Pancreas (tissue), 10 donors: ENCODE measurements around the gene FOXP4. TPM values are rescaled to one million over a fixed set of nuclear protein-coding genes. Genes with fewer than 3 reads are reported as not detected.
A peak's percentile ranks its signal among the peaks of the same experiment; 100 is the strongest.

Experiments
- ATAC-seq, 4 donors: fragments of 200-7000 bp; cut with Tn5 transposase; one replicate each; pipeline versions ENCODE4 v1.8.0 to v1.9.1; 2020; ENCODE audit warnings: mild to moderate bottlenecking in 4 of 4, moderate library complexity in 4 of 4
- DNase-seq, 6 donors: peaks; one replicate each; pipeline ENCODE4 v3.0.0-alpha.2; 2020
- FAIRE-seq: peaks from 2 replicates; lab custom pipeline; 2012; peaks lifted over from hg19 to GRCh38; lab: Jason Lieb, UNC
- H3K27ac ChIP-seq, 4 donors: fragments of 200-600 bp; sonication (generic); 1 replicate in 3 of 4; 2 replicates in 1 of 4; pipeline versions ENCODE4 v1.5.0 to v1.8.0; 2020
- H3K27me3 ChIP-seq, 4 donors: fragments of 200-600 bp; one replicate each; pipeline ENCODE4 v1.8.0; 2021
- H3K36me3 ChIP-seq, 3 donors: fragments of 200-600 bp; sonication (generic) in 1 of 3; one replicate each; pipeline versions ENCODE4 v1.5.0 to v1.8.0; 2020 to 2021
- H3K4me1 ChIP-seq, 3 donors: fragments of 200-600 bp; one replicate each; pipeline ENCODE4 v1.8.0; 2021
- H3K4me3 ChIP-seq, 4 donors: fragments of 200-600 bp; sonication (generic) in 2 of 4; one replicate each; pipeline versions ENCODE4 v1.5.0 to v1.8.0; 2020 to 2021
- H3K9me3 ChIP-seq, 4 donors: fragments of 200-600 bp; one replicate each; pipeline ENCODE4 v1.8.0; 2021
- WGBS, 2 donors: extraction: QIAGEN DNeasy Blood & Tissue Kit; methylation state at CpG; one replicate each; pipeline ENCODE4 v1.1.7; 2013; 5-methylcytosine and 5-hydroxymethylcytosine counted together
- intact Hi-C, 3 donors: fragments of 100-400 bp; cut with DNase I; formaldehyde crosslinking; loops; one replicate each; pipeline versions ENCODE4 v1.11.1 to v1.14.2; 2022
- polyA plus RNA-seq, 2 donors: library from polyadenylated mRNA; stranded (reverse); fragments of 200-250 nt; gene quantifications; one replicate each; pipeline ENCODE4 v1.2.3, GENCODE V29; 2013
- total RNA-seq, 6 donors: library from RNA; stranded (reverse); fragmentation: NEBNext Ultra II Directional in 4 of 6; extraction: Animal tissue kit (Norgen Biotek cat#: 25700) in 4 of 6; gene quantifications; one replicate each; pipeline versions ENCODE4 v1.2.1 to v1.2.4, GENCODE V29; 2021 to 2023
- TF ChIP-seq, protein P1 (sequence below), 4 donors: fragments of 200-600 bp; sonication (generic) in 3 of 4; IDR thresholded peaks; one replicate each; pipeline versions ENCODE4 v1.5.0 to v1.8.0; 2021; ENCODE audit warnings: antibody characterized with exemption in 4 of 4
- donor health status: healthy with polysubstance abuse.
- donor health status: DM: no; HTN: no; CAD: no; lungs with moderate emphysema.
- donor health status: DM: no; HTN: no; CAD: no.
- donor health status: control.
- donor health status: control.
- donor health status: Bipolar disorder and iron deficiency.
- donor health status: DM: yes; HTN: yes; CAD: no.
- donor health status: DM: no; HTN: no; CAD: no.
- donor health status: DM: no; HTN: no; CAD: no.
- donor health status: DM: yes; HTN: yes; CAD: no.

FOXP4 gene
- total and polyA plus RNA-seq, 8 donors: 23.1 to 29.3 (median 26.3) TPM

DNA sequence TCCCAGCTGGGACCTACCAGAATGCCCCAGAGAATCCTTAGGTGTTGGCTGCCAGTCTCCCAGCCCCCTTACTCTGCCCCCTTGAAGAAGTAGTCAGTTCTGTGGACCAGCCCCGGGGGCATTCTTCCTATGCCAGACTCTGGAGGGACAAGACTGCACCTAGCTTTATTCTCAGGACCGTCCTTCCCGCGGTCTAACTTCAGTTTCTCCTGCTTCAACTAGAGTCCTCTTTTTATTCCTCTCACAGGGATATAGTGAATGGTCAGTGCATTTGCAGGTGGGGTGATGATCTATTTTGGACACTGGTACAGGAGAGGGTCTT lies 56.2 kb downstream of the FOXP4 start:
- Histone ChIP-seq H3K27me3 (no peaks in the 10 kb centered on the region), H3K9me3 (no peaks in the 10 kb centered on the region), H3K27ac (peak overlapping the region in 1 of 4 donors; percentile 14), H3K4me3 (no peak overlapping the region), H3K36me3 (peaks cover 0 to 11% (median 0%) of the 10 kb centered on the region in 3 donors), H3K4me1 (no peaks in the 10 kb centered on the region)
- TF ChIP-seq, protein P1, sequence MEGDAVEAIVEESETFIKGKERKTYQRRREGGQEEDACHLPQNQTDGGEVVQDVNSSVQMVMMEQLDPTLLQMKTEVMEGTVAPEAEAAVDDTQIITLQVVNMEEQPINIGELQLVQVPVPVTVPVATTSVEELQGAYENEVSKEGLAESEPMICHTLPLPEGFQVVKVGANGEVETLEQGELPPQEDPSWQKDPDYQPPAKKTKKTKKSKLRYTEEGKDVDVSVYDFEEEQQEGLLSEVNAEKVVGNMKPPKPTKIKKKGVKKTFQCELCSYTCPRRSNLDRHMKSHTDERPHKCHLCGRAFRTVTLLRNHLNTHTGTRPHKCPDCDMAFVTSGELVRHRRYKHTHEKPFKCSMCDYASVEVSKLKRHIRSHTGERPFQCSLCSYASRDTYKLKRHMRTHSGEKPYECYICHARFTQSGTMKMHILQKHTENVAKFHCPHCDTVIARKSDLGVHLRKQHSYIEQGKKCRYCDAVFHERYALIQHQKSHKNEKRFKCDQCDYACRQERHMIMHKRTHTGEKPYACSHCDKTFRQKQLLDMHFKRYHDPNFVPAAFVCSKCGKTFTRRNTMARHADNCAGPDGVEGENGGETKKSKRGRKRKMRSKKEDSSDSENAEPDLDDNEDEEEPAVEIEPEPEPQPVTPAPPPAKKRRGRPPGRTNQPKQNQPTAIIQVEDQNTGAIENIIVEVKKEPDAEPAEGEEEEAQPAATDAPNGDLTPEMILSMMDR (IDR thresholded peaks at IDR 0.05): no peak
- FAIRE-seq (no peak), ATAC-seq (peak in 1 of 4 donors; percentile 3), DNase-seq (no peak)
- 57 to 65% methylated on average over 4 of the region's 4 CpGs for WGBS, 2 donors
- intact Hi-C loops: loop anchor here in 2 of 3 donors (5.0 to 10.0 kb wide), 3 partner anchors 72 to 172 kb away; partner anchors contain the start of gene FRS3 (in 1 of the 2)

DNA sequence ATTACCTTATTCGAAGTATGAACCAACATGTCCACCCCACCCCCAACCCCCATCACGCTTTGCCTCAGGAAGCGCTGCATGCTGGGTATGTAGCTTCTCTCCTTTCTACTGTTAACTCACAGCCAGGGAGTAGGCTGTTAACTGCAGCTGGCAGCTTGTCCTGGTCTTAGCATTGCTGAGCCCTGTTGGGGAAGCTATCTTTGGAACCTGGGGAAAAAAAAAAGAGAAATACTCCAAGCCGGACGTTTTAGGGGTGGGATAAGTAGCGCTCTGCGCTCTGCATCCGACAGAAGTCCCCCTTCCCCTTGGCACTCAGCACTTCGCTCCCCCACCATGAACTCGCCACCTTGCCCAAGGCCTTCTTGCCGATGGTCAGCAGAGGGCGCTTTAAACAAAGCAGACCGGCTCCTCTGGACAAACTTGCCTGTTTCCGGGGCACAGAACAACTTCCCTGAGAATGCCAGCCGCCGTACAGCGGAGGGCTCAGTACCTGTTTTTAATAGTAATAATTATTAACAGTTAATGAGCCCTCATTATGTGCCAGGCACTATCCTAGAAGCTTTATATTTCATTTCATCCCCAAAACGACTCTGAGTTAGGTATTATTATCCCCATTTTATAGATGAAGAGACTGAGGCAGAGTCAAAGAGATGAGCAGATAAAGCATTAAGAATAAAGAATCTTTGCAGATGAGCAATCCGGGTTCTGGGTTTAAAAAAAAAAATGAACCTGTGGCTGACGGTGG lies 56.9 kb downstream of the FOXP4 start:
- DNase-seq (peak in 5 of 6 donors; percentile 76 to 85 (median 82)), FAIRE-seq (no peak), ATAC-seq (peak; percentile 78 to 93 (median 88))
- intact Hi-C loops: loop anchor here in 2 of 3 donors (5.0 to 10.0 kb wide), 3 partner anchors 72 to 172 kb away; partner anchors contain the start of gene FRS3 (in 1 of the 2)
- H3K27me3 ChIP-seq: no peaks in the 10 kb centered on the region
- H3K27ac ChIP-seq: peak overlapping the region in 1 of 4 donors; percentile 14
- H3K36me3 ChIP-seq: peaks cover 0 to 11% (median 0%) of the 10 kb centered on the region in 3 donors
- no peaks in the 10 kb centered on the region for H3K4me1 ChIP-seq
- H3K4me3 ChIP-seq: peak overlapping the region in 1 of 4 donors; percentile 9
- WGBS, 2 donors: 3% methylated on average over 20 of the region's 20 CpGs
- TF ChIP-seq, protein P1 (IDR thresholded peaks at IDR 0.05): peak; percentile 70 to 87 (median 85)
- H3K9me3 ChIP-seq: no peaks in the 10 kb centered on the region

DNA sequence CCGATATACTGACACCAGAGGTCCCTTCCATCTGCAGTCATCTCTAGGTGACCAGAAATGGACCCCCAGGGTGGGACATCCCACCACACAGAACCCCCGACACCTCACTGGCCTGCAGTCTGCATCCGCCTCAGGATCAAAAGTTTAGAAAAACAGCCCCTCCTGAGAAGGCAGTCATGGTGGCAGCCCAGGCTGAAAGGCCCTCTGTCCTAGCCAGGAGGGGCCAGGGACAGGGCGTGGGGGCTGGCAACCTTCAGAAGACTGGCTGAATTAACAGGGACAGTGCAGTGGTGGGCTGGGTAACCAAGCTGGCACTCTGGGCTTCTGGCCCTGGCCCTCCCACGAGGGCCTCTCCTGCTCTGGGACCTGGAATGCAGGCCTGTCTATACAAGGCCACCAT lies 57.8 kb downstream of the FOXP4 start:
- no peaks in the 10 kb centered on the region for H3K4me1 ChIP-seq
- DNase-seq (peak in 1 of 6 donors; percentile 16), FAIRE-seq (no peak), ATAC-seq (no peak)
- TF ChIP-seq, protein P1 (IDR thresholded peaks at IDR 0.05): no peak
- 64 to 73% methylated on average over 5 of the region's 5 CpGs for WGBS, 2 donors
- H3K27ac ChIP-seq: no peak overlapping the region
- peaks cover 0 to 4% (median 0%) of the 10 kb centered on the region in 3 donors for H3K36me3 ChIP-seq
- H3K4me3 ChIP-seq: no peak overlapping the region
- intact Hi-C loops: loop anchor here in 2 of 3 donors (5.0 to 10.0 kb wide), 3 partner anchors 71 to 171 kb away; partner anchors contain the start of gene FRS3 (in 1 of the 2)
- no peaks in the 10 kb centered on the region for H3K9me3 ChIP-seq
- H3K27me3 ChIP-seq: no peaks in the 10 kb centered on the region

DNA sequence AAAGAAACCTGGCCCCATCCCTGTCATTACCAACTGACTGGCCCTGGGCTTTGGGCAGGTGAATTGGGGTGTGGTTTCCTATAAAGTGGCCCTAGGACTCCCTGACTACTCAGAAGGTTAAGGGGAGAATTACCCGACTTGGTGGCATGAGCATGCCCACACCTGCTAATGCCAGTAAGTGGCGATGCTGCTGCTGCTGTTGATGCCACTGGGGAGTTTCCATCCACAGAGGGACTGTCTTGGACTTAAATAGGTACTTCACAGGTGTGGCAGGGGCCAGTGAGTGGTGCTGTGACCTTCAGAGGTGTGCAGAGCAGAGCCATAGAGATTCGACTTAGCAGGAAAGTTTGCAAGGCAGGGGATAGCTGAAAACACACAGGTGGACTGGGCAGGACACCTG lies 59.5 kb downstream of the FOXP4 start:
- FAIRE-seq (no peak), ATAC-seq (no peak), DNase-seq (no peak)
- 44 to 54% methylated on average over 3 of the region's 3 CpGs for WGBS, 2 donors
- no peaks in the 10 kb centered on the region for H3K36me3 ChIP-seq
- intact Hi-C loops: loop anchor here in 2 of 3 donors (10.0 kb wide), 2 partner anchors 69 to 169 kb away; partner anchors contain the start of gene FRS3 (in 1 of the 2)
- no peaks in the 10 kb centered on the region for H3K9me3 ChIP-seq
- no peak overlapping the region for H3K4me3 ChIP-seq
- H3K4me1 ChIP-seq: no peaks in the 10 kb centered on the region
- TF ChIP-seq, protein P1 (IDR thresholded peaks at IDR 0.05): no peak
- no peak overlapping the region for H3K27ac ChIP-seq
- H3K27me3 ChIP-seq: no peaks in the 10 kb centered on the region
